Left ventricle myocardium inferior (tissue), 1 donor: ENCODE results near the gene POLR2L. TPM values are rescaled to one million over a fixed set of nuclear protein-coding genes. Genes with fewer than 3 reads are reported as not detected.

Experiments used
- DNase-seq: peaks from one replicate; pipeline ENCODE4 v3.0.0-alpha.2; 2020
- H3K27ac ChIP-seq: fragments of 200-600 bp; replicated peaks from 2 replicates; pipeline ENCODE4 v1.8.0; 2021
- H3K27me3 ChIP-seq: fragments of 200-600 bp; 2 replicates; pipeline ENCODE4 v1.8.0; 2021; ENCODE audit warnings: low read depth
- H3K36me3 ChIP-seq: fragments of 200-600 bp; 2 replicates; pipeline ENCODE4 v1.8.0; 2021
- H3K4me1 ChIP-seq: fragments of 200-600 bp; 2 replicates; pipeline ENCODE4 v1.8.0; 2021
- H3K4me3 ChIP-seq: fragments of 200-600 bp; 2 replicates; pipeline ENCODE4 v1.8.0; 2021; ENCODE audit warnings: mild to moderate bottlenecking, moderate library complexity
- H3K9me3 ChIP-seq: fragments of 200-600 bp; replicated peaks from 2 replicates; pipeline ENCODE4 v1.8.0; 2021
- intact Hi-C: fragments of 100-400 bp; cut with micrococcal nuclease; formaldehyde crosslinking; loops from one replicate; pipeline ENCODE4 v1.11.0; 2022
- total RNA-seq: library from RNA; stranded (reverse); fragmentation: NEBNext Ultra II Directional; extraction: Animal tissue kit (Norgen Biotek cat#: 25700); gene quantifications from one replicate; pipeline ENCODE4 v1.2.1, GENCODE V29; 2021
- TF ChIP-seq, protein P1 (sequence below): fragments of 200-600 bp; IDR thresholded peaks from 2 replicates; pipeline ENCODE4 v1.8.0; 2021; ENCODE audit warnings: antibody characterized with exemption, mild to moderate bottlenecking, borderline replicate concordance
- donor health status: DM: no; HTN: yes; CAD: no; lungs with severe emphysema.

POLR2L gene
- total RNA-seq, 1 donor from 2014 or later: 226 TPM

DNA sequence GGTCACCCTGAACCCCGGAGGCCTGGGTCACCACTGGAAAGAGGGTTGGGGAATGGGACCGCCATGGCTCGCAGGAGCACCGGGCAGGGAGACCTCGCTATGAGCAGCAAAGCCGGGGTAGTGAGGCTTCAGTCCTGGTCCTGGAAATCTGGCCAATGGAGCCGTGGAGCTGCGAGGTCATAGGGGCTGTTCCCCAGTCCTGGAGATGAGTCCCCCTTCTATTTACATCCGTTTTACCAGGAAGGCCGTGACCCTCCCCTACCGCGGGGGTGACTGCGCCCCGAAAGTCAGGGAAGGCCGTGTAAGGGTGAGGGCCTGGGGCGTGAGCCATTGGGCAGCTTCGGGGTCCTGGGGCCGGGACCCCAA, 37.7 kb downstream of the POLR2L start:
- Histone ChIP-seq H3K27me3 (no peaks in the 10 kb centered on the region), H3K27ac (peak overlapping the region; percentile 97), H3K9me3 (no peaks in the 10 kb centered on the region), H3K4me3 (peak overlapping the region; percentile 77), H3K36me3 (peaks cover 34% of the 10 kb centered on the region), H3K4me1 (peaks cover 52% of the 10 kb centered on the region)
- DNase-seq: no peak
- intact Hi-C loops: no loop called here
- TF ChIP-seq, protein P1, sequence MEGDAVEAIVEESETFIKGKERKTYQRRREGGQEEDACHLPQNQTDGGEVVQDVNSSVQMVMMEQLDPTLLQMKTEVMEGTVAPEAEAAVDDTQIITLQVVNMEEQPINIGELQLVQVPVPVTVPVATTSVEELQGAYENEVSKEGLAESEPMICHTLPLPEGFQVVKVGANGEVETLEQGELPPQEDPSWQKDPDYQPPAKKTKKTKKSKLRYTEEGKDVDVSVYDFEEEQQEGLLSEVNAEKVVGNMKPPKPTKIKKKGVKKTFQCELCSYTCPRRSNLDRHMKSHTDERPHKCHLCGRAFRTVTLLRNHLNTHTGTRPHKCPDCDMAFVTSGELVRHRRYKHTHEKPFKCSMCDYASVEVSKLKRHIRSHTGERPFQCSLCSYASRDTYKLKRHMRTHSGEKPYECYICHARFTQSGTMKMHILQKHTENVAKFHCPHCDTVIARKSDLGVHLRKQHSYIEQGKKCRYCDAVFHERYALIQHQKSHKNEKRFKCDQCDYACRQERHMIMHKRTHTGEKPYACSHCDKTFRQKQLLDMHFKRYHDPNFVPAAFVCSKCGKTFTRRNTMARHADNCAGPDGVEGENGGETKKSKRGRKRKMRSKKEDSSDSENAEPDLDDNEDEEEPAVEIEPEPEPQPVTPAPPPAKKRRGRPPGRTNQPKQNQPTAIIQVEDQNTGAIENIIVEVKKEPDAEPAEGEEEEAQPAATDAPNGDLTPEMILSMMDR: no peak

DNA sequence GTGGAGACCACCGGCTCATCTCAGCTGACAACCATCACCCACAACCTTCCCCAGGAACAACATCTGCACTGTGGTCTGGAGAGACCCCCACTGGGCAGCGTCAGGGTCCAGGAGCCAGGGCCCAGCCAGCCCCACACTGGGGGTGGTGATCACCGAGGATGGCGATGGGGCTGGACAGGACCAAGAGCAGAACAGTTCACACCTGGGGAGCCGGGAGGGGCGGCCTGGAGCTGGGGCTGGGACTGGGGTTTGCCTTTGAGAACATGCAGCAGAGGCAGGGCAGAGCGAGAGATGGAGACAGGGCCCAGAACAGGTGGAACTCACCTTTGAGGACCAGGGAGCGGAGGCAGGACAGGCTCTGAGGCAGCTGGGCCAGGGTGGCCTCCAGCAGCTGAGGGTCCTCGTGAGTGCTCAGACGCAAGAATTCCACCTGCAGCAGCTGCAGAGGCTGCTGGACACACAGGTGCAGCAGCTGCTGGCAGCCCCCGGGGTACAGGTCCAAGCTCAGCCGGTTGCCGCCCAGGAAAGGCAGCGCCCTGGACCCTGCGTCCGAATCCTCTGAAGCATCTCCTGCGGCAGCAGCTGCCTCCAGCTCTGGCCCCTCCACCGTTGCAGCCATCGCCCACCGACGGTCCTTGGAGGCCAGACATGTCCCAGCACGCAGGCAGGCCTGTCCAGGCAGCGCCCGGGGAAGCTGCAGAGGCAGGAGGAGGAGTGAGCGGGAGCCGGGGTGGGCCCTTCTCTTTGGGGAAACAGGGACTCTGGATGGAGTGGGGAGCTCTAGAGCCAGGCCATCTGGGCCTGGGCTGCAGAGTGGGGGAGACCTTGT, 38.3 kb downstream of the POLR2L start:
- H3K4me1 ChIP-seq: peaks cover 48% of the 10 kb centered on the region
- H3K9me3 ChIP-seq: no peaks in the 10 kb centered on the region
- no peaks in the 10 kb centered on the region for H3K27me3 ChIP-seq
- intact Hi-C loops: no loop called here
- TF ChIP-seq, protein P1: no peak
- H3K4me3 ChIP-seq: peak overlapping the region; percentile 77
- peaks cover 36% of the 10 kb centered on the region for H3K36me3 ChIP-seq
- DNase-seq: no peak
- H3K27ac ChIP-seq: peak overlapping the region; percentile 97

DNA sequence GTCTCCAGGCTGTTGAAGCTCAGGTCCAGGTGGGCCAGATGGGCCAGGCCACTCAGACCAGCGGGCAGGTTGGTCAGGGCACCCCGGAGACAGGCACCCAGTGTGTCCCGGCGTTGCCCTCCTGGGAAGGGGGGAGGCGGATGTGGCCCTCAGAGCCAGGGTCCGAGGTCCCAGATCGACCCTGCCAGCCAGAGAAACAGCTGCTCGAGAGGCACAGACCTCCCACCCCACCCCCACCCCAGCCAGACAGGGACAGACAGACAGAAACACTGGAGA, 38.9 kb downstream of the POLR2L start:
- peaks cover 46% of the 10 kb centered on the region for H3K4me1 ChIP-seq
- no peak overlapping the region for H3K27ac ChIP-seq
- peaks cover 36% of the 10 kb centered on the region for H3K36me3 ChIP-seq
- H3K4me3 ChIP-seq: no peak overlapping the region
- no peaks in the 10 kb centered on the region for H3K27me3 ChIP-seq
- no peak for DNase-seq
- no peaks in the 10 kb centered on the region for H3K9me3 ChIP-seq
- intact Hi-C loops: no loop called here
- TF ChIP-seq, protein P1: no peak

DNA sequence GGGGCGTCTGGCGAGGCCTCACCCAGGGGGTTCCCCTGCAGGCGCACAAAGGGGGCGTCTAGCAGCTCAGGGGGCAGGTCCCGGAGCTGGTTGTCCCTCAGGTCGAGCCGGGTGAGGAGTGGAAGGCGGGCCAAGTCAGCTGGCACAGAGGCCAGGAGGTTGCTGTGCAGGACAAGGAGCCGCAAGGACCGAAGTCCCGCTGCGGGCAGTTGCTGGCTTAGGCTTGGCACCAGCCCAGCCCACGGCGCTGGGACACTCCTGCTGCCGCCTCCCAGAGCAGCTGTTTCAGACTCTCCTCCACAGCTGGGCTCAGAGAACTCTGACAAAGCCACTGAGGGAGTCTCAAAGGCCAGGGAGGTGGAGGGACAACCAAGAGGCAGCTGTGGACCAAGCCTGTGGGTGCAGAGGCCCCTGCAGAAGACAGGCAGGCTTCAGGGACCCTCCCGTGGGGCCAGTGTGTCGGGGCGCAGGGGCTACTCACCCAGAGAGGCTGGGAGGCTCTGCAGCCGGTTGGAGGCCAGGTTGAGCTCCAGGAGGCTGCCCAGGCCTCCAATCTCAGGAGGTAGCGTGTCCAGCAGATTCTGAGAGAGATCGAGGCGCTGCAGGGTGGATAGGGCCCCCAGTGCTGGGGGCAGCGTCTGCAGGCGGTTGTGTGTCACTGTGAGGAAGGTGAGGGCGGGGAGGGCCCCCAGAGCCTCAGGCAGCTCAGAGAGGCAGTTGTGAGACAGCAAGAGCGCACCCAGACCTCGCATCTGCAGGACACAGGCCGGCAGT, 39.4 kb downstream of the POLR2L start:
- intact Hi-C loops: no loop called here
- no peak for DNase-seq

DNA sequence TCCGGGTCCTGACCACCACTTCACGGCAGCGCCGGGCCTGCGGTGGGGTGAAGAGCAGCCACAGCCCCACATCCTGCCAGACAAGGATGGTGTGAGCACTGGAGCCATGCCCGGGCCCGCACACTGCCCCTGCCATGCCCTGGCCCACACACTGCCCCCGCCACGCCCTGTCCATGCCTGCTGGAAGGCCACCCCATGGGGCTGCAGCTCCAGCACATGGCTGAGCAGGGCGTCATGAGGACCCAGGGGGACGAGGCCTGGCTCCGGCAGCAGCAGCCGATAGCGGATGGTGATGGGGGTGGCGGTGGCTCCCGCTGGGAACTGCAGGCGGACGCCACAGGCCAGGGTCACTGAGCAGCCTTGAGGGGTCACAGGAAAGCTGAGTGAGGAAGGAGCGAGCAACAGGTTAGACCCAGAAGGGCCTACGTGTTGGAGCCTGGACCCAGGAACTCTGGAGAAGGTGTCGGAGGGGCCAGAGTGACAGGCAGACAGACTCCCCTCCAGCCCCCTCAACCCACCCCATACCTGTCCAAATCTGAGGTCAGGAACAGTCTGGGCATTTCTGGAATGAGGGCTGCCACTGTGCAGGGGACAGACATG, 40.2 kb downstream of the POLR2L start:
- intact Hi-C loops: no loop called here
- TF ChIP-seq, protein P1: no peak
- DNase-seq: no peak

More for the DNA sequence above, 39.4 kb downstream of the POLR2L start:
- Histone ChIP-seq H3K9me3 (no peaks in the 10 kb centered on the region), H3K27ac (no peak overlapping the region), H3K4me1 (peaks cover 44% of the 10 kb centered on the region), H3K36me3 (peaks cover 36% of the 10 kb centered on the region), H3K4me3 (no peak overlapping the region), H3K27me3 (no peaks in the 10 kb centered on the region)
- TF ChIP-seq, protein P1: no peak

More for the DNA sequence above, 40.2 kb downstream of the POLR2L start:
- no peak overlapping the region for H3K27ac ChIP-seq
- H3K4me1 ChIP-seq: peaks cover 48% of the 10 kb centered on the region
- no peak overlapping the region for H3K4me3 ChIP-seq
- no peaks in the 10 kb centered on the region for H3K9me3 ChIP-seq
- no peaks in the 10 kb centered on the region for H3K27me3 ChIP-seq
- peaks cover 36% of the 10 kb centered on the region for H3K36me3 ChIP-seq
